ENCODE data around the gene COG4. TPM values are rescaled to one million over a fixed set of nuclear protein-coding genes. Genes with fewer than 3 reads are reported as not detected.

COG4 gene
- total RNA-seq, 3 donors from 2014 or later (not counting 1 experiment from before 2014, with no cell fraction given), result 29.5 to 44.4 (median 31.6) TPM

GRCh38 chr16:70494202-70494770, 29.1 kb downstream of the COG4 start:
- no peaks in the 10 kb centered on the region for H3K27me3 ChIP-seq (ENCODE audit: control insufficient read depth, insufficient read depth, low read length)
- intact Hi-C loops (cut with micrococcal nuclease), result no loop called here
- Mint-ChIP-seq H3K27me3 (ENCODE audit: low read depth in 2 of 2) (no peaks in the 10 kb centered on the region), H3K36me3 (no peaks in the 10 kb centered on the region), H3K4me1 (no peaks in the 10 kb centered on the region), H3K9me3 (no peaks in the 10 kb centered on the region), H3K4me3 (no peak overlapping the region), H3K27ac (no peak overlapping the region)
- 90% methylated on average over 5 of the region's 5 CpGs for WGBS (ENCODE audit: insufficient coverage)
- peaks cover 64% of the 10 kb centered on the region for H3K36me3 ChIP-seq (ENCODE audit: control insufficient read depth, insufficient read depth, low read length)
- ATAC-seq (no peak), DNase-seq (no peak)
- no peak overlapping the region for H3K27ac ChIP-seq (ENCODE audit: low read length)
- no peaks in the 10 kb centered on the region for H3K9me3 ChIP-seq (ENCODE audit: control insufficient read depth, insufficient read depth, low read length)
- TF ChIP-seq CTCF (IDR thresholded peaks at IDR 0.05), result no peak
- no peaks in the 10 kb centered on the region for H3K4me1 ChIP-seq (ENCODE audit: control insufficient read depth, insufficient read depth, low read length)
- no peak overlapping the region for H3K4me3 ChIP-seq (ENCODE audit: low read length)

- peak overlapping the region in 1 of 2 donors; percentile 16 for H3K27ac Mint-ChIP-seq
Measured at GRCh38 chr16:70493802-70494201, 29.6 kb downstream of the COG4 start.

GRCh38 chr16:70490261-70490660, 33.1 kb downstream of the COG4 start:
- Histone ChIP-seq H3K36me3 (ENCODE audit: control insufficient read depth, insufficient read depth, low read length) (peaks cover 48% of the 10 kb centered on the region), H3K27ac (ENCODE audit: low read length) (no peak overlapping the region), H3K4me3 (ENCODE audit: low read length) (no peak overlapping the region), H3K4me1 (ENCODE audit: control insufficient read depth, insufficient read depth, low read length) (no peaks in the 10 kb centered on the region), H3K27me3 (ENCODE audit: control insufficient read depth, insufficient read depth, low read length) (no peaks in the 10 kb centered on the region), H3K9me3 (ENCODE audit: control insufficient read depth, insufficient read depth, low read length) (no peaks in the 10 kb centered on the region)
- WGBS (ENCODE audit: insufficient coverage), result 72% methylated on average over 6 of the region's 6 CpGs
- no peak for DNase-seq
- H3K36me3 Mint-ChIP-seq, result no peaks in the 10 kb centered on the region
- no peak for ATAC-seq
- H3K27ac Mint-ChIP-seq, result no peak overlapping the region
- no peak for TF ChIP-seq CTCF (IDR thresholded peaks at IDR 0.05)
- no peaks in the 10 kb centered on the region for H3K4me1 Mint-ChIP-seq
- H3K4me3 Mint-ChIP-seq, result no peak overlapping the region
- H3K9me3 Mint-ChIP-seq, result no peaks in the 10 kb centered on the region
- intact Hi-C loops (cut with micrococcal nuclease), result no loop called here
- no peaks in the 10 kb centered on the region for H3K27me3 Mint-ChIP-seq (ENCODE audit: low read depth in 2 of 2)

More at GRCh38 chr16:70493802-70494201, 29.6 kb downstream of the COG4 start:
- Histone ChIP-seq H3K27ac (ENCODE audit: low read length) (no peak overlapping the region), H3K36me3 (ENCODE audit: control insufficient read depth, insufficient read depth, low read length) (peaks cover 68% of the 10 kb centered on the region), H3K4me1 (ENCODE audit: control insufficient read depth, insufficient read depth, low read length) (no peaks in the 10 kb centered on the region), H3K27me3 (ENCODE audit: control insufficient read depth, insufficient read depth, low read length) (no peaks in the 10 kb centered on the region), H3K9me3 (ENCODE audit: control insufficient read depth, insufficient read depth, low read length) (no peaks in the 10 kb centered on the region), H3K4me3 (ENCODE audit: low read length) (no peak overlapping the region)
- TF ChIP-seq CTCF (IDR thresholded peaks at IDR 0.05), result no peak
- Mint-ChIP-seq H3K4me1 (no peaks in the 10 kb centered on the region), H3K36me3 (no peaks in the 10 kb centered on the region), H3K9me3 (no peaks in the 10 kb centered on the region), H3K4me3 (no peak overlapping the region), H3K27me3 (ENCODE audit: low read depth in 2 of 2) (no peaks in the 10 kb centered on the region)
- no peak for DNase-seq
- WGBS (ENCODE audit: insufficient coverage), result 82% methylated on average over 3 of the region's 3 CpGs
- ATAC-seq, result no peak
- intact Hi-C loops (cut with micrococcal nuclease), result no loop called here

GRCh38 chr16:70484867-70485266, 38.5 kb downstream of the COG4 start:
- no peaks in the 10 kb centered on the region for H3K9me3 Mint-ChIP-seq
- H3K27ac Mint-ChIP-seq, result no peak overlapping the region
- WGBS (ENCODE audit: insufficient coverage), result 95% methylated on average over 2 of the region's 2 CpGs
- no peaks in the 10 kb centered on the region for H3K27me3 Mint-ChIP-seq (ENCODE audit: low read depth in 2 of 2)
- no peak overlapping the region for H3K4me3 Mint-ChIP-seq
- DNase-seq (no peak), ATAC-seq (no peak)
- H3K36me3 Mint-ChIP-seq, result no peaks in the 10 kb centered on the region
- intact Hi-C loops (cut with micrococcal nuclease), result no loop called here
- Histone ChIP-seq H3K27me3 (ENCODE audit: control insufficient read depth, insufficient read depth, low read length) (no peaks in the 10 kb centered on the region), H3K9me3 (ENCODE audit: control insufficient read depth, insufficient read depth, low read length) (no peaks in the 10 kb centered on the region), H3K4me1 (ENCODE audit: control insufficient read depth, insufficient read depth, low read length) (no peaks in the 10 kb centered on the region), H3K27ac (ENCODE audit: low read length) (no peak overlapping the region), H3K4me3 (ENCODE audit: low read length) (no peak overlapping the region), H3K36me3 (ENCODE audit: control insufficient read depth, insufficient read depth, low read length) (peaks cover 43% of the 10 kb centered on the region)
- no peak for TF ChIP-seq CTCF (IDR thresholded peaks at IDR 0.05)
- no peaks in the 10 kb centered on the region for H3K4me1 Mint-ChIP-seq
